GM18858 (cell line): ENCODE data around the gene STON2.
A peak's percentile ranks its signal among the peaks of the same experiment; 100 is the strongest.

Source experiments
- ATAC-seq: cut with Tn5 transposase; IDR thresholded peaks from one replicate; pipeline ENCODE4 v1.9.1; 2021; ENCODE audit not compliant: unreplicated experiment

Gene STON2

DNA sequence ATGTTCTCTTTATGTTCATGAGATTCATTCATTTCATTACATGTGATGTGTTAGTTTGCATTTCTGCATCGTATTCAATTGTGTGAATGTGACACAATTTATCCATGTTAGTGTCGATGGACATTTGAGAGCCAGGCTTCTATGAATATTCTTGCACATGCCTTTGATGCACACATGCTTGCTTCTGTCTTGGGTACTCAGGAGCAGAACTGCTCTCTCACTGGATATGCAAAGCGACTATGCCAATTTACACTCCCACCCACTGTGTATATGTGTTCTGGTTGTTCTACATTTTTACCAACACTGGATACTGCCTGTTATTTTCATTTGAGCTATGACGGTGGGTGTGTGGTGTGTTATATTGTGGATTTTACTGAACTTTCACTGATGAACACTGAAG is 95.1 kb downstream of the STON2 start:
- no peak for ATAC-seq

DNA sequence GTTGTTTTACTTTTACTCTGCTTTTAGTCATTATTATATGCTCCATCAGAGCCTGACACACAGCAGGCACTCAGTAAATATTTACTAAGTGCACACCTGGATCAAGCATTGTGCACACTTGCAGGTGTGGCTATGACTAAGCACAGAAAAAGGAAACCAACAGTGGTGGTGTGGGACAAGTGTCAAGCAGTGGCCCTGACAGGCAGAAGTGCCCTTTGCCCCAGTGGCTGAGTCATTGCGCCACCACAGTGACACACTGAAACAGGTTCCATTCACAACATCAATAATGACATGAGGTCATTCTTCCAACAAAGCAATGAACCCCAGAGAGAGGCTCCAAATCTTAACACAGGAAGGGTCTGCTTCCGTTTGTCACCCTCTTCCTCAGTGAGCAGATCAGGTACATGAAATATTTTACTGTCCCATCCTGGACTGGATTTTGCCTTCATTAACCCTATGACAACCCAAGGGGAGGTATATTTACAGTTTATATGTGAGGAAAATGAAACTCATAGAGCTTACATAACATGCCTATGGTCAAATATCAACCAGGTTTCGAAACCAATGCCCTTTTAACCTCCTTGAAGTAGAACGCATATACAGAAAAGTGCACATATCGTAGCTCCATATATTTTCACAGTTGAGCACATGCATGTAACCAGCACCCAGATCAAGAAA is 96.7 kb downstream of the STON2 start:
- peak; percentile 94 for ATAC-seq

DNA sequence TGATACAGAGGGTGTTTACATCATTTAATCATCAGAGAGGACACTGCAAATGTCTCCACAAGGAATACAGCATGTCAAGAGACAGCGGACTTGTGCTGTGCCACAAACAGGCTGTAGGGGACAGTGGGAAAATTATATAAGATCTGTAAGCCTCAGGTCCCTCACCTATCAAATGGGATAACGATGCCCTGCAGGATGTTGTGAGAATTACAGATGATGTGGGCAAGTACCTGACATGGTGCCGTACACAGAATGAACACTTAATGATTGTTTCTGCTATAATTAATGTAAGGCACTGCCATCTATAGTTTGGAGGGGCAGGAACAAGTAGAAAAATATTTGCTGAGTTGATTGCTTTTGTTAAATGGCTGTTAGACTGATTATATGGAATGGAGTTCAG is 97.5 kb downstream of the STON2 start:
- ATAC-seq, result no peak

DNA sequence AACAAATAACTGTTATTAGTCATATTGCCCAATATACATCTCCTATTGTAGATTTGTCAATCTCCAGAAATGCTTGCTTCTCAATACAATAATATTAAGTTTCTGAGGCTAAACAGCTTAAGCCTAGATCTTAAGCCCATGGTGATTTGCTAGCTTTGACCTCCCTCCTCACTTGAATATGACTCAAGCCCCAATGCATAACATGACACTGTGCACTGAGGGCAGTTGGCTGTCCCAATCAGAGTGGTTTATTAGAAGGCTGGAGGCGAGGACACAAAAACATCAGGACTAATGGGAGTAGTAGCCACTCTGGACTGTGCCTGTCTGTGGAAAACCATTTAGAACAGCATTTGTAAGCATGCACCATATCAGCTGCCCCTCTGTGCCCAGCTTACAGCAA is 98.3 kb downstream of the STON2 start:
- no peak for ATAC-seq

DNA sequence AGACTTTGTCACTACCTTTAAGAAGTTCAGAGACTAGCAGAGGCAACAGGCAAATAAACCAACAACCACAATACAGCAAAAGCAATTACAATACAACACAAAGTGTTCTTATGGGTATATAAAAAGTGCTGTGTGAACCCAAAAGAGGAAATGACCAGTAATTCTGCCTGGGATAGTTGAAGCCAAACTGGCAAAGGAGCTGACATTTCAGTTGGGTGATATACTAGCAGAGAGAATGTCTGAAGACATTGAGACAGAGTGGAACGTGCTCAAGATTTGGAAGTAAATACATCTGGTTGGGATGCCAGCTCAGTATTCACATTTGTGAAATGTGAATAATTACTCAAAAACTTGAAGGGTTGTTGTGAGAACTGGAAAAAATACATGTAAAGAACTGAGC is 98.8 kb downstream of the STON2 start:
- no peak for ATAC-seq

DNA sequence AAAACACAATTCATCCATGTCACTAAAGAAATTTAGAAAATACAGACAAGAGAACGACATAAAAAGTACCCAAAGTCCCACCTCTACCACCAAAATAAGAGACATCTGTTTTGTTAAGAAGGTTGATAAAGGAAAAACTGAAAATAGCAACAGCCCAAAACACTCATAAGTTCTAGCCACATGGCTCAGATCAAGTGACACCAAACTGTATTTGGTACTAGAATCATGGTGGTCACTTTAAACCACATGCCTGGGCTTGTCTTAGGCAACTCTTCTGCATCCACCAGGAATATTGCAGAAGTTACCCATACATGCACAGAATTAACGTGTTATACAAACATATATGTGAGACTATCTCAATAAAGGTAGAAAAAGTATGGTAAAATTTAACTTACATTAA is 101.2 kb downstream of the STON2 start:
- no peak for ATAC-seq

DNA sequence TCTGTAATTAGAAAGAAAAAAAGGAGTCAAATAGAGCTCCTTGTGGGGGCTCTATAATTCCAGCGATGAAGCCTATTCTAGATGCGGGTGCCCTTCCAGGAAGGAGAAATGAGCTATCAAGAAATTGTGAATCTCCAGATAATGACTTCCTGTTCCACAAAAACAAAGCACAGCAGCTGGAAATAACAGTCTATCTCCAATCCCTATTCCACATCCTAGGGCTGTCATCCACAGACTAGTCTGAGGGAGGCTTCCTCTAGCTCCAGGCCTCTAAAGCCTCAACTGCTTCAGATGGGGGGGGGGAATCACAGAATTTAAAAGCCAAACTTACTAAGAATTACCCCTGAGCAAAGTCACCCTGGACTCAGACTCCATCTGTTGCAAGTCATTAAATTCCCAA is 102.0 kb downstream of the STON2 start:
- no peak for ATAC-seq

DNA sequence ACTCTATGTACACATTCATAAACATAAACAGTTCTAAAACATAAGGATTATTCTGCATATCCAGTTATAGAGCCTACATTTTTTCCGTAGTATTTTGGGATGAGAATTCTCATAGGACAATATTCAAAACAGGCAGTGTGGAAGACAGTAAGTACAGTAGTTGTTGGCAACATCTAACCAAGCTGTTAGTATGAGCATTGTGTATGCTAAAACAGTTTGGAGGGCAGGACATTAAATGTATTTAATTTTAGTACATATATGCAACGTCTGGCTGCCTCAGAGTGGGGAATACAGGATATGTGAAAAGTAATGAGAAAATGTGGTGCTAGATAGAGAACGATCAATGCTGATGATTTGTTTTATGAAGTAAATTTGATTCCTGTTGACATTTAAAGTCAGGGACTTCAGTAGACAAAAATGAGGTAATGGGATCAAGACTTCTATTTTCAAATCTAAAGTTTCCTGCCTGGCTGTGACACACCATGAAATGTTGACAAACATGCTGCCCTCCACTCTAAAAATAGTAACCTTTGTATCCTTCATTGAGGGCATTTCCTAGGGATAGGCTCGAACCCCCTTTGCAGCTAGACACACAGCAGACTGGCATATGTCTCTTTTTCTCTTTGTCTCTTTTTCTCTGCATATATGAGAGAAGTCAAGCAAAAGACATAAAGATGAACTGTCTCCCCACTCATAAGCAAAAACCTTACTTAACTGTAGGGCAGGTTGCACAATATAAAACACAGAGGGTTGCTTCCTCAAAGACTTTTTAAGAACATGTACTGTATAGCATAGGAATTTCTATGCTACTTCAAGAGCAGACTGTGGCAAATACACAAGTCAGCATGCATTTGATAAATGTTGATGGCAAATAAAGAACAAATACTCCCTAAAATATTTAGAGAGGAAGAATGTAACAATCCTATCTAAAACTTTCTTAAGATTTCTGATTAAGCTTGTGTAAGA is 103.9 kb downstream of the STON2 start:
- ATAC-seq, result no peak

DNA sequence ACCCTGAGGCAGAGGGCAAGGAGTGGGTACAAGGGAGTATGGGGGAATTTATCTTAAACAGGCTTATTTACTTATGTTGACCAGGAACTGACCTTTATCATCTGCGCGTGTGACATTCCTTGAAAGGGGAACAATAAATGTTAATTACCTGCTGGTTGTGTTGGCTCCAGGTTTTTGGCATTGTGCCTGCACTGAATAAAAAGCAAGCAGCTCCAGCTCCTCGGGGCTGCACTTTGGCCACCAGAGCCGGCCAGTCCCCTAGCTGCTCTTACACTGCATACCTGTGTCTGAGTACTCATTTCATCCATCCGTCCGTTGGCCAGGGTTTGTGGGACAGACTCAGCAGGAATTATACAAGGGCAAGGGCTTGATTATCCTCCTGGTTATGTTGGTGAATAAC is 110.6 kb downstream of the STON2 start:
- ATAC-seq, result no peak

DNA sequence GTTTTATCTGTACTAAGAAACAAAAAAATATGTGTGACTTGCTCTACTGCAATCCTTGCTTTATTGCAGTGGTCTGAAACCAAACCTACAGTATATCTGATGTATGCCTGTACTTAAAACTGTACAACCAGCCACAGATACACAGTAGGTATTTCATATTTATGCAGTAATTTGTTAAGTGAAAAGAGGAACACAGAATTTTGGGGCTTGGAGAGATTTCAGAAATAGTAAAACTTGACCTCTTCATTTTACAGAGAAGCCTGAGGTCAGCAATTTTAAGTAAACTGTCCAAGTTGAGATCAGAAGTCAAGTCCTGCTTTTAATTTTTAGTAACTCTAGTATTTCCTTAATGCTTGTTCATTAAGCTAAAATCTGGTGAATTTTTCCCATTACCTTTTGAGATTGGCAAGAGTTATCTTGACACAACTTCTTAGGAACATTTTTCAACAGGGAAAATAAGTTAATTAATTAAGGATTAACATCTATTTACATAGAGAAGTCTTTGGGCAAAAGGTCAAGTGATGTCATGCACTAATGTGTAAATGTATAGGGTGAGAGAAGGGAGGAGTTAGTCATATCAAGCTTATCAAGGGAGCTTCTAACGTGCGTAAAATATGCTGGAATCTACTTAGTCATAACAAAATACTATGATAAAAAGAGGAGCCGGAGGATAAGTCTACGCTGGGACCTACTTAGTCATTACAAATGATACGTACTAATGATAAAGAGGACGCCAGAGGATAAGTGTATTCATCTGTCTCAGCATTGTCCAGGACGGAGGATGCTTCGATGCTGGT is 113.4 kb downstream of the STON2 start:
- ATAC-seq, result no peak

DNA sequence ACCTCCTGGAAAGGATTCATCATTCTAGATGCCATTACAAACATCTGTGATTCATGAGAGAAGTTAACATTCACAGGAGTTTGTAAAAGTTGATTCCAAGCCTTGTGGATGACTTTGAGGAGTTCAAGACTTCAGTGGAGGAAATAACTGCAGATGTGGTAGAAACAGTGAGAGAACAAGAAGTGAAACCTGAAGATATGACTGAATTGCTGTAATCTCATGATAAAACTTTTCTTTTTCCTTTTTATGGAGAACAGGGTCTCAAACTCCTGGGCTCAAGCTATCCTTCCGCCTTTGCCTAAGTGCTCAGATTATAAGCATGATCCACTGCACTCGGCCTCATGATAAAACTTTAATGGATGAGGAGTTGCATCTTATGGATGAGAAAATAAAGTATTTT is 114.9 kb downstream of the STON2 start:
- no peak for ATAC-seq

DNA sequence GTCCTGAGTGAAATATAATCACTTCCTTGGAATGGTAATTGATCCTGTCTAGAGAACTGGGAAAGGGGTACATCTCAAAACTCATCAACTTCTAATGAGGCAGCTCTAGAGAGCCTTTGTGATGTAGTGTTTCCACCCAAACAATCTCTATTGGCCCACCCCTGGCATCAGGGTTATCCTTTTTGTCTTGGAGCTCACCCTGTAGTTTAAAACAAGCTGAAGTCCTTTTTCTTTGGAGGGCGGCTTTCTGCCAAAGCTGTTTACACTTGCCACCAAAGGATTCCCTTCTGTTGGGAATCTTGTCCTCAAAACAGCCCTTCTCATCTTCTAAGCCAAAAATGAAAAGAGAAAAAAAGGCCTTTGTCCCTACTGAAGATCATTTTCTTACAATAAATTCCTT is 118.8 kb downstream of the STON2 start:
- no peak for ATAC-seq

DNA sequence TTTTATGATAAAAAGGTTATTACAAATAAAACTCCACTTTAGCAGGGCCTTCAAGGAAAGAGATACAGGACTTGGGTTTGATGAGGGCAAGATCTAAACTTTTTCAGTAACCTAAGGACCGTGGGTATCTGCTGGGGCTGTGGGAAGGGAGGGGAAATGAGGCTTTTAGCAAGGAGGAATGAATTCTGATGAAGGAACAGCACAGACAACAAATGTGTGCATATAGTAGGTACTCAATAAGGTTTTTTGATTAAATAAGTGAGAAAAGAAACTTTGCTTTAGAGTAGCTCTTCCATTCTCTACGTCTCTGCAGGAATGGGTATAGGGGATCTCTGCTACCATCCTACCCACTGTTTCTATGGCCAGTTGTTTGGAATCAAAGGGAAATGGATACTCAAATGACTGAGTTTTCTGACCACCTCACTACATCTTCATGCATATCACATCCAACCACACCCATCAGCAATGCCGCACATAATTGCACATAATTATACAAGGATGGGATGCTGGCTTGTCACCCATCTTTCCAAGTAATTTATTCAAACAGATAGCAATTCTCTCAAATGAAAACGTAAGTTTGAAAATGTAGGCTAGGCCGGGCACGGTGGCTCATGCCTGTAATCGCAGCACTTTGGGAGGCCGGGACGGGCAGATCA is 119.9 kb downstream of the STON2 start:
- ATAC-seq, result no peak

DNA sequence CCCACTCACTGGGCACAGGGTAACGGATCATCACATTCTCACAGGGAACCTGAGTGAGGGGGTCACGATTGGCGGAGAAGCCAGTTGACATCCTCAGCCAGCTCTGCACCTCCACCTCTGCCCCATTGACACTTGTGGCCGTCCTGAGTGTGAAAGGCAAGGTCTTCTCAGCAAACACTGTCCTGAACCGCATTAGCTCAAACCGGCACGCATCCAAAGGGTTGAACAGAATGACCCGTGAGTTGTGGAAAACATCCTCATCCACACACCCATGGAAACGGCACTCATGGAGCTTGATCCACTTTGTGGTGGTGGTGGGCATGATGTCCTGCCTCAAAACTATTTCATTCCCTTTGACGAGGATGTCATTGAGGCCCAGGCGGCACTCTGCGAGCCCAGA is 123.0 kb downstream of the STON2 start:
- ATAC-seq, result no peak

DNA sequence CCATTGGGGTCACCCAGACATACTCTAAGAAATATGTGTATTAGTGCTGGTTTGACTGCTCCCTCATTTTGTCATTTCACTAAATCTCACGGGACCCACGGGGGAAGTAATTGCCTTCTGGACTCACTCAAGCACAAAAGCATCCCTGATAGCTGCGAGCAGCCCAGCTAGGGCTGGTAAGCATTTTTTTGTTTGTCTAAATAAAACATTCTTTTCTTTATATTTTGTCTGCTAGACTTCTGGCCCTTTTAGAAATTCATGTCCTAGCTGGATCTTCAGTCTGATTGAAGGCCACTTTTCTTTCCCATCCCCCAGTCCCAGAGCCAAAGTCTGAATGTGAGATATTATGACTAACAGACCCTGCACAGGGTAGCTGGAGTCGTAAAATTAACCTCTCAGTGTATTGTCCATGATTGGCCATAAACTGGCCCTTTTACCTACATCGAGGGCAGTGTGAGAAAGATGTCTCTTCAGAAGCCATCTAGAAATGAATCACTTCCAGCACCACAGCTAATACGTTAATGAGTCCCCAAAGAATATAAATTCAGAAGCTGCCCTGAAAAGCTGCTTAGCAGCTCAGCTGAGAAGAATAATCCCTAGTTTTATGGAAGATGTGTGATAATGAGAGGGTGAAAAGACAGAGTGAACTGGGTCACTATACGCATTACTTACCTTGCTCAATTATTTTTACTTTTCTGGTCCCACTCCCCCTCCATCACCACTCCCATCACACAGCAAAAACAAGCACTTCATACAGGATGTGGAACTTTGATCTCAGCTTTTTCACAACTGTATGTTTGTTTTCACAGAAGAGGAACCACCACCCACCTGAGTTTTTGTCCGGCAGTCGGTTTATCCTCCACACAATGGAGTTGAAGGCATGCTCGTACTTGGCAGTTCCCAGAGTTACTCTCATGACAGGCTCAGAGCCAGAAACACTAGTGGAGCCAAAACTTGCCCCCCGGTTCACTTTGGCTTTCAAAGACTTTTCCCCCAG is 123.8 kb downstream of the STON2 start:
- peak; percentile 70 for ATAC-seq

DNA sequence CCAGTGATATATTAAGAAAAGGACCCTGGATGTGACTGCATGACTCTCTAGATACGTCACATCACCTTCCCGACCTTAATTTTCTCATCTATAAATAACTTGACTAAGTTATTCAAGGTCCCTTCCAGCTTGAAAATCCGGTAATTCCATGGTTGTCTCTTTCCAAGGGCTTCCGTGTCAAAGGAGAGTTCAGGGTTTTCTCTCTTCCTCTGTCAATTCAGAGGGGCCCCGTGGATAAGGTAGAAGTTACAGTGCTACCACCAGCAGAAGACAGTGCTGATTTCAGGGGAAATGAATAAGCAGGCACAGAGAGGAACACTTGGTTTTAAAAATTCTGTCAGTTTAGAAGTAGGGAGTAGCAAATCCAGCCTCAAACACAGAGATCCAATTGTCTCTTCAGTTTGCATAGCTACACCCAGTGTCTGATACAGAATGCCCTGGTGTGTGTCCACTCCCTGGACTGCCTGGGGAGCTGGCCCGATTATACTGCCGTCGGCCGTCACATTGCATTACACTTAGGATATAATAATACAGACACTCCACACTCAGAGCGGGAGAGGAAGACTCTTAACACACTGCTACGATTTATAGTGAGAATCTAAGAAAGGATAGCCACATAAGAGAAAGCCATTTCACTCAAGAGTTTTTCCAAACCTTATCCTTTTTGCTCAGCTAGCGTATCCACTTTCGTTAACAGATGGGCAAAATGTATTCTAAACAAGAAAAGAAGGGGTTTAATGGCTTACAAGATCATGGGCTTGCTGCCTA is 124.6 kb downstream of the STON2 start:
- ATAC-seq, result no peak

DNA sequence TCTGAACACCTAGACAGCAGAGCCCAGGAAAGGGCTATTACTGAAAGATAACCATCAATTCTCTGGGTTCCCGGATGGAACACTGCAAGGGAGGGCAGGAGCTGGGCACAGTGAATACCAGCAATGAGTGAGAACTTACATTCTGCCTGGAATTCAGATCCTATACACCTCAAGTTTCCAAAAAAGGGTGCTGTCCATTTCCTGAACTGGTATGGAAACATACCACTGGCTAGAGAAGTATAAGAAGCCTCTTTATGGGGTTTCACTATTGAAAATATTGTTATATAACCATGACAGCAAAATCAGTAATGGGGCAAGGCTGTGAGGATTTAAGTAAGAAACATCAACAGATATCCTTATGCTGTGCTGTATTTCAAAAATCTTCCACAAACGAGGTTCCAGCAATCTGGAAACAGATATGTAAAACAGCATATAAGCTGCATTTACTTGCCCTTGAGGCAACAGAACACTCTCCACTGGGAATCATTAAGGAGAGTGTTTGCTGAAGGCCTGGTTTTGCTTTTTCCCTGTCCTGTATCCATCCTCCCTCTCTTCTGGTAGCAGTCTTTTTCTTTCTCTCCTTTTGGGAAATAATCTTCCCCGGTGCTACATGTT is 126.1 kb downstream of the STON2 start:
- ATAC-seq, result no peak

DNA sequence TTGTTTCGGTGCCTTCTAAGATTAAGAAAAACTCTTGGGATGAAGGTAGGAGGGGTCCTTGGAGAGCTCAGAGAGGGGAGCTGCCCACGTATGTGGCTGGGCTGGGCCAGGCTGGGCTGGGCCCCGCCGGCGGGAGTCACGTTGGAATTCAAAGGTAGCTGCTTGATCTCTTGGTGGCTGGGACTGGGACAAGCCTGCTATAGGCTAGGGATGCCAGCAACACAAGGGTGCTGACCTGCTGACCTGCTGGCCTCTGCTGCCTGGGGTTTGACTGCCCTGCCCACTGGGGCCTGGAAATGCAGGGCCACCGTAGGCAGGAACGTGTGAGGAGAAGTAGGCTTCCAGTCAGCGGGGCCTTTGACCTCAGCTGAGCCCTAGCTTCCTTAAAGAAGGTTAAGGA is 126.6 kb downstream of the STON2 start:
- no peak for ATAC-seq

DNA sequence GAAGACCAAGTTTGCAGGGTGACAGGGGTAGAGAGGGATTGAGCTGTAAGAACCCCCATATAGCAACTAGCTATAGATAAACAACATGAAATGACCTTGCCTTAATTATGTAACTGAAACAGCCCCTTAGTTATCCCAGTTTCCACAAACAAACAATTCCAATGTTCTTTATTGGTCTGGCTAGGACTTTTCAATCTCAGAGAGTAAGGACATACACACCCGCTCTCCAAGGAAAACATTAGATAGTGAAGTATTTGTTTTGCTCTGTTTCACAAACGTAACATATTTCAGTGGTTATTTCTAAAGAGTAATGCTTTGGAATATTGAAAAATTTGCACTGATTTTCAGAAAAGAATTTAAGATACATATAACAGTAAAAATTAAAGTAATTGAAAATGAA is 127.8 kb downstream of the STON2 start:
- ATAC-seq, result no peak
